HFFc6 (cell line): ENCODE data around the gene PSMD3. TPM values are rescaled to one million over a fixed set of nuclear protein-coding genes. Genes with fewer than 3 reads are reported as not detected.

Experiments used
- DNase-seq: peaks from one replicate; pipeline ENCODE4 v3.0.0-alpha.2; 2018
- H3K27ac Mint-ChIP-seq: 2 replicates; pipeline ENCODE4 v1.8.0; 2020; ENCODE audit warnings: mild to moderate bottlenecking, mixed read lengths
- H3K27me3 Mint-ChIP-seq: 2 replicates; pipeline ENCODE4 v1.8.0; 2021; ENCODE audit warnings: mild to moderate bottlenecking, moderate library complexity, mixed read lengths; ENCODE audit not compliant: insufficient read depth
- H3K36me3 Mint-ChIP-seq: 2 replicates; pipeline ENCODE4 v1.8.0; 2021; ENCODE audit warnings: low read depth, mixed read lengths
- H3K4me1 Mint-ChIP-seq: 2 replicates; pipeline ENCODE4 v1.8.0; 2020; ENCODE audit warnings: low read depth, mixed read lengths
- H3K4me3 Mint-ChIP-seq: 2 replicates; pipeline ENCODE4 v1.8.0; 2020; ENCODE audit warnings: mild to moderate bottlenecking, moderate library complexity, mixed read lengths
- H3K9me3 Mint-ChIP-seq: 2 replicates; pipeline ENCODE4 v1.8.0; 2020; ENCODE audit warnings: mild to moderate bottlenecking, mixed read lengths
- total RNA-seq, 6 experiments: library from RNA; stranded (reverse); fragmentation: NEBNext Ultra II Directional; extraction: Animal tissue kit (Norgen Biotek cat#: 25700); gene quantifications; 2 replicates in 1 of 6; 3 replicates in 5 of 6; pipeline ENCODE4 v1.2.3, GENCODE V29; 2021
- TF ChIP-seq, protein P1 (sequence below): fragments of 200-600 bp; sonication (generic); IDR thresholded peaks from 2 replicates; pipeline ENCODE4 v1.5.0; 2021; ENCODE audit warnings: antibody characterized with exemption, mild to moderate bottlenecking

PSMD3 gene
- total RNA-seq, 6 experiments from 2014 or later = 143 to 169 (median 160) TPM

GRCh38 chr17:40028595-40028994 is 48.0 kb downstream of the PSMD3 start:
- DNase-seq = no peak
- TF ChIP-seq, protein P1, sequence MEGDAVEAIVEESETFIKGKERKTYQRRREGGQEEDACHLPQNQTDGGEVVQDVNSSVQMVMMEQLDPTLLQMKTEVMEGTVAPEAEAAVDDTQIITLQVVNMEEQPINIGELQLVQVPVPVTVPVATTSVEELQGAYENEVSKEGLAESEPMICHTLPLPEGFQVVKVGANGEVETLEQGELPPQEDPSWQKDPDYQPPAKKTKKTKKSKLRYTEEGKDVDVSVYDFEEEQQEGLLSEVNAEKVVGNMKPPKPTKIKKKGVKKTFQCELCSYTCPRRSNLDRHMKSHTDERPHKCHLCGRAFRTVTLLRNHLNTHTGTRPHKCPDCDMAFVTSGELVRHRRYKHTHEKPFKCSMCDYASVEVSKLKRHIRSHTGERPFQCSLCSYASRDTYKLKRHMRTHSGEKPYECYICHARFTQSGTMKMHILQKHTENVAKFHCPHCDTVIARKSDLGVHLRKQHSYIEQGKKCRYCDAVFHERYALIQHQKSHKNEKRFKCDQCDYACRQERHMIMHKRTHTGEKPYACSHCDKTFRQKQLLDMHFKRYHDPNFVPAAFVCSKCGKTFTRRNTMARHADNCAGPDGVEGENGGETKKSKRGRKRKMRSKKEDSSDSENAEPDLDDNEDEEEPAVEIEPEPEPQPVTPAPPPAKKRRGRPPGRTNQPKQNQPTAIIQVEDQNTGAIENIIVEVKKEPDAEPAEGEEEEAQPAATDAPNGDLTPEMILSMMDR = no peak
- no peak overlapping the region for H3K27ac Mint-ChIP-seq
- H3K4me1 Mint-ChIP-seq = peaks cover 35% of the 10 kb centered on the region
- H3K27me3 Mint-ChIP-seq = peaks cover 5% of the 10 kb centered on the region
- no peaks in the 10 kb centered on the region for H3K9me3 Mint-ChIP-seq
- H3K36me3 Mint-ChIP-seq = peaks cover 41% of the 10 kb centered on the region
- H3K4me3 Mint-ChIP-seq = no peak overlapping the region

DNA sequence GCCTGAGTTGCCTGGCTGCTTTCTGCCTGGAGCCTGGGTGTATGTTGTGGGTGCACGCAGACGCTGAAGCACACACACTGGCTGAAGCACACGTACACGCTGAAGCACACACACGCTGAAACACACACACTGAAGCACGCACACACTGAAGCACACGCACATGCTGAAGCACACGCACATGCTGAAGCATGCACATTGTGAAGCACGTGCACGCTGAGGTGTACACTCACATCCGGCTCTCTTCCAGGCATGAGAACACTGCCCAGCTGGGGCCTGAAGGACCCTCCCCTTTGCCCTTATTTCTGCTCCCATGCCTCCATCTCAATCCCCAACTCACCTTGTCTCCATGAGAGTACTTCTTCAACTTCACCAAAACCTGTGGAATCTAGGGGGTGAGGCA is 51.1 kb downstream of the PSMD3 start:
- H3K9me3 Mint-ChIP-seq = no peaks in the 10 kb centered on the region
- no peak overlapping the region for H3K4me3 Mint-ChIP-seq
- TF ChIP-seq, protein P1 = no peak
- peaks cover 5% of the 10 kb centered on the region for H3K27me3 Mint-ChIP-seq
- no peak for DNase-seq
- peaks cover 14% of the 10 kb centered on the region for H3K36me3 Mint-ChIP-seq
- H3K27ac Mint-ChIP-seq = no peak overlapping the region
- peaks cover 4% of the 10 kb centered on the region for H3K4me1 Mint-ChIP-seq

DNA sequence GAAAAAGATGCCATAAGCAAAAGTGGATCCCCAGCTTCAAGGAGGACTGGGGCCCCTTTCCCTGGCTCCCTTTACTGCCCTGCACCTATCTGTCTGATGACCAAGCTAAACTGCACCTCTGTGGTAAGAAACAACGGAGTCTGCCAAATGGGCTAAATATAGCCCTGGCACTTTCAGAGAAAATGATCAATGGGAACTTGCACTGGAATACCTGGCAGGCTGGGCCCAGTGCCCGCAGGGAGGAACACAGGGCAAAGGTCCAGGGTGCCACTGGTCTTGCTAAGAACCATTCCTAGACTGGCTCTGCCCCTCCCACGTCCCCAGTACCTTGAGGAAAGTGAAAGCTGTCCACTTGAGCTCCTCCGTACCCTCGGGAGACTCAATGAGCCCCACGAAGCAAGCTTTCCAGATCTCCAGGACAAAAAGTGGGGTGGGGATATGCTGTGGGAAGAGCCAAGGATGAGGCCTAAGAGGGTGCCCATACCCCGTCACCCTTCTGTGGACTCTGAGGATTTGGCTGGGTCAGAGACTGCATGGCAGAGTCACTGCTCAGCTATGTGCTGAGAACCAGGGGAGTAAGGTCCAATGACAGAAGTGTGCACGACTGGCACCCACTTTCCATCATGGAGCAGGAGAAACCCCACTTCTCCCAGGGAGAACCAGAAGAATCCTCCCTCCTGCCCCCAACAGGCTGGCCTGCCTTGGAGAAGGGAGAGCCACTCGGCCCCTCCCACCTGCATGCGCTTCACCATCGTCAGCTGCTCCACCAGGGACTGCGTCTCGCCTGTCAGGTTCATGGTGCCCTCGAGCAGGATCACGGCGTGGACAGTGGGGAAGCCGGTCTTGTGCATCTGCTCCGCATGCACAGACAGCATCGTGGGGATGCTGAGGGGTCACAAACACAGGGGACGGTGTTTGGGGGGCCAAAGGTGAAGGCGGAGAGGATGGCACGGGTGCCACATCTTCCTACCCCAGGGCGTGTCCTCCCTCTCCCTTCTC is 52.0 kb downstream of the PSMD3 start:
- DNase-seq = no peak
- Mint-ChIP-seq H3K4me3 (no peak overlapping the region), H3K36me3 (peaks cover 14% of the 10 kb centered on the region), H3K4me1 (no peaks in the 10 kb centered on the region), H3K27ac (no peak overlapping the region), H3K27me3 (peaks cover 5% of the 10 kb centered on the region), H3K9me3 (no peaks in the 10 kb centered on the region)
- TF ChIP-seq, protein P1 = no peak

DNA sequence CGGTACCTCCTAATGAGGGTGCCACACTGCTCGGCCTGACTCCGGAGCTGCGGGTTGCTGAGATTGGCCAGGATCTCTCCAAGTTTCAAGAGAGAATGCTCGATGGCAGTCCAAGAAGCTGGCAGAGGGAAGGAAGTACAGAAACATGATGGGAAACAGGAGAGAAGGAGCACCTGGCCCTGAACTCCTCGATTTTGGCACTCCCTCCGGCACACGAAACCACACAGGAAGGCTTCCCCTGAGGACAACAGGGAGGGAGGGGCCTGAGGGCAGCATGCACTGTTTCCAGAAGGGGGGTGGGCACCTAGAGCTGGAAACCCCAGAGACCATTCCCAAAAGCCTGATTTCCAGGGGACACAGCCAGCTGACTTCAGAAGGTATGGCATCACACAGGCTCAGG is 52.7 kb downstream of the PSMD3 start:
- no peaks in the 10 kb centered on the region; the same call in 1 of the 2 replicates for H3K4me1 Mint-ChIP-seq
- TF ChIP-seq, protein P1 = no peak
- H3K4me3 Mint-ChIP-seq = no peak overlapping the region
- peaks cover 14% of the 10 kb centered on the region for H3K36me3 Mint-ChIP-seq
- DNase-seq = no peak
- no peaks in the 10 kb centered on the region for H3K9me3 Mint-ChIP-seq
- no peak overlapping the region for H3K27ac Mint-ChIP-seq
- peaks cover 5% of the 10 kb centered on the region for H3K27me3 Mint-ChIP-seq

DNA sequence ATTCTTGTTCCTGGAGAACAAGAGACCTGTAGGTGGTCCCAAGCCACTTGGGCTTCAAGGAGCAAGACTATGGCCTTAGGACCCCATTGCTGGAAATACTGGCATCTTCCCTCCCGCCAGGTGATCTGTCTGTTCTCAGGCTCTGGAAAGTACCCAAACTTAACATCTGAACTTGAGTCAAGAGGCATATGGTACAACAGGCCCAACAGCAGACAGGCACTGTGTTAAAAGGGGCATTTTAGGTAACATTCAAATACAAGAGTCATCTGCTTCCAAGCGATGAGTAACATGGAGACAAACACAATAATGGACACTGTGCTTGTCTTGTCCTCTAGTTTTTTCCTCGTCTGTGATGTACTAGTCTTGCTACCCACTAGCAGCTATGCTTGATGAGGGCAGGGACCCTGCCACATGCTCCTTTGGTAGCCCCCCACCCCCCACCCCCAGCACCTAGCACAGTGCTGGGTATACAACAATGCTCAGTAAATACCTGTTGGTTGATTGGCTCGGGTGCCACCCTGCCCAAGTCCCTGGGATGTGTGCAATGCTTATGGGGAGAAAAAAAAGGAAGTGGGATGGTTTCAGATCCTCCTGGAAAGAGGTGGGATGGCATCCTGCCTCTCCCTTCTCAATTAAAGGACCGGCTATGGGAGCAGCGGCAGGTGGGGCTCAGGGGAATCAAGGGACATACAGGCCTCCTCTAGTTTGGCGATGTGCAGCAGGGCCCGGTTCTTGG is 54.0 kb downstream of the PSMD3 start:
- Mint-ChIP-seq H3K4me3 (no peak overlapping the region), H3K36me3 (peaks cover 3% of the 10 kb centered on the region), H3K9me3 (no peaks in the 10 kb centered on the region), H3K27me3 (peaks cover 1% of the 10 kb centered on the region), H3K4me1 (peaks cover 12% of the 10 kb centered on the region), H3K27ac (no peak overlapping the region)
- DNase-seq = no peak
- TF ChIP-seq, protein P1 = no peak
